B cell (primary cell): ENCODE data around the gene SESN3. TPM values are rescaled to one million over a fixed set of nuclear protein-coding genes. Genes with fewer than 3 reads are reported as not detected.

Source experiments
- ATAC-seq: fragments of 200-7000 bp; cut with Tn5 transposase; one replicate; pipeline ENCODE4 v1.10.0; 2021; ENCODE audit warnings: low read depth, mild to moderate bottlenecking, moderate number of reproducible peaks, moderate library complexity
- CTCF ChIA-PET: fragments of 350-600 bp; sonication (Branson Sonifier 250); formaldehyde crosslinking; loops from one replicate; lab custom pipeline; 2021; ENCODE audit warnings: antibody characterized with exemption, inconsistent platforms; lab: Charles Lee
- POLR2A ChIA-PET: fragments of 350-600 bp; sonication (Branson Sonifier 250); formaldehyde crosslinking; loops from one replicate; lab custom pipeline; 2021; ENCODE audit warnings: antibody characterized with exemption; lab: Charles Lee
- DNase-seq: peaks from one replicate; pipeline ENCODE4 v3.0.0; 2013
- H2AFZ ChIP-seq: 2 replicates; pipeline ENCODE4 v1.6.1; 2012; ENCODE audit warnings: mild to moderate bottlenecking, low read depth, low read length; ENCODE audit not compliant: insufficient read depth, poor library complexity, severe bottlenecking
- H3K27ac ChIP-seq, 2 donors: 1 replicate in 1 of 2; 2 replicates in 1 of 2; pipeline ENCODE4 v1.5.1; 2012 to 2013; ENCODE audit warnings: low read length in 2 of 2, mild to moderate bottlenecking in 2 of 2, moderate library complexity in 1 of 2
- H3K27me3 ChIP-seq, 4 experiments: fragments of 200-600 bp in 1 of 4; sonication (generic) in 1 of 4; replicated peaks in 1 of 4; 1 replicate in 2 of 4; 2 replicates in 2 of 4; pipeline versions ENCODE4 v1.6.1 to v1.7.0; 2013 to 2016; ENCODE audit warnings: low read length in 3 of 4, mild to moderate bottlenecking in 2 of 4, mixed read lengths in 1 of 4, moderate library complexity in 1 of 4; ENCODE audit not compliant: insufficient read depth in 4 of 4, control insufficient read depth in 3 of 4; ENCODE audit errors: control extremely low read depth in 1 of 4
- H3K36me3 ChIP-seq, 2 experiments: replicated peaks in 1 of 2; 1 replicate in 1 of 2; 2 replicates in 1 of 2; pipeline versions ENCODE4 v1.6.1 to v1.7.1; 2013; ENCODE audit warnings: low read length in 1 of 2; ENCODE audit not compliant: insufficient read depth in 2 of 2, control insufficient read depth in 1 of 2; ENCODE audit errors: control extremely low read depth in 1 of 2, extremely low read depth in 1 of 2
- H3K4me1 ChIP-seq, 2 donors: fragments of 200-600 bp in 1 of 2; sonication (generic) in 1 of 2; 1 replicate in 1 of 2; 2 replicates in 1 of 2; pipeline versions ENCODE4 v1.5.1 to v1.6.1; 2013 to 2017; ENCODE audit warnings: low read length in 2 of 2; ENCODE audit not compliant: control insufficient read depth in 2 of 2, insufficient read depth in 2 of 2
- H3K4me2 ChIP-seq: replicated peaks from 2 replicates; pipeline ENCODE3; 2012; ENCODE audit warnings: mild to moderate bottlenecking, low read depth, low read length; ENCODE audit not compliant: poor library complexity, severe bottlenecking
- H3K4me3 ChIP-seq, 5 experiments: fragments of 200-600 bp in 1 of 5; sonication (generic) in 1 of 5; 1 replicate in 3 of 5; 2 replicates in 2 of 5; pipeline versions ENCODE4 v1.5.1 to v1.7.0; 2011 to 2016; ENCODE audit warnings: low read length in 4 of 5, mild to moderate bottlenecking in 4 of 5, low read depth in 2 of 5, control low read depth in 1 of 5, moderate library complexity in 1 of 5; ENCODE audit not compliant: insufficient read depth in 1 of 5; ENCODE audit errors: control extremely low read depth in 1 of 5, extremely low read depth in 1 of 5
- H3K79me2 ChIP-seq: fragments of 200-600 bp; sonication (generic); one replicate; pipeline ENCODE4 v1.6.0; 2016; ENCODE audit warnings: low read length; ENCODE audit not compliant: control insufficient read depth, insufficient read depth
- H3K9ac ChIP-seq: fragments of 200-600 bp; sonication (generic); 2 replicates; pipeline ENCODE4 v1.6.1; 2017; ENCODE audit warnings: mild to moderate bottlenecking, low read length, moderate library complexity
- H3K9me3 ChIP-seq, 3 donors: one replicate each; pipeline versions ENCODE4 v1.6.1 to v1.7.1; 2013; ENCODE audit warnings: low read length in 2 of 3; ENCODE audit not compliant: control insufficient read depth in 2 of 3, insufficient read depth in 1 of 3; ENCODE audit errors: control extremely low read depth in 1 of 3
- H4K20me1 ChIP-seq: 2 replicates; pipeline ENCODE4 v1.6.0; 2012; ENCODE audit warnings: mild to moderate bottlenecking, low read length; ENCODE audit not compliant: insufficient read depth, control insufficient read depth, poor library complexity, severe bottlenecking
- H3K27ac Mint-ChIP-seq: one replicate; pipeline ENCODE4 v1.8.0; 2021; ENCODE audit warnings: mixed read lengths
- H3K27me3 Mint-ChIP-seq: one replicate; pipeline ENCODE4 v1.8.0; 2021; ENCODE audit warnings: mixed read lengths
- H3K4me1 Mint-ChIP-seq: one replicate; pipeline ENCODE4 v1.8.0; 2021; ENCODE audit warnings: mixed read lengths
- H3K4me3 Mint-ChIP-seq: one replicate; pipeline ENCODE4 v1.8.0; 2021; ENCODE audit warnings: mixed read lengths
- H3K9me3 Mint-ChIP-seq: one replicate; pipeline ENCODE4 v1.8.0; 2022; ENCODE audit warnings: mixed read lengths; ENCODE audit not compliant: insufficient read depth
- EZH2 ChIP-seq: IDR thresholded peaks from 2 replicates; pipeline ENCODE4 v1.6.1; 2012; ENCODE audit warnings: borderline replicate concordance, low read depth, mild to moderate bottlenecking, moderate library complexity, low read length; ENCODE audit not compliant: insufficient read depth, poor library complexity, severe bottlenecking
- WGBS: methylation state at CpG from one replicate; pipeline ENCODE4 v1.1.5; 2013; ENCODE audit warnings: missing lambda C conversion rate; ENCODE audit not compliant: insufficient coverage; 5-methylcytosine and 5-hydroxymethylcytosine counted together
- intact Hi-C: fragments of 100-400 bp; cut with micrococcal nuclease; formaldehyde crosslinking; loops from one replicate; pipeline ENCODE4 v1.10.0; 2022
- polyA plus RNA-seq: library from polyadenylated mRNA; depleted of rRNA; stranded (reverse); fragments of >200 nt; gene quantifications from 2 replicates; pipeline ENCODE4 v1.2.3, GENCODE V29; 2012
- total RNA-seq, 2 donors: library from RNA; stranded (reverse); fragments of 120-200 nt in 1 of 2; gene quantifications; 1 replicate in 1 of 2; 2 replicates in 1 of 2; pipeline versions ENCODE4 v1.2.3 to v1.2.4, GENCODE V29; 2013 to 2022
- TF ChIP-seq, protein P1 (sequence below): fragments of 200-600 bp; IDR thresholded peaks from one replicate; pipeline ENCODE4 v1.8.0; 2022; ENCODE audit warnings: antibody characterized with exemption, mild to moderate bottlenecking

SESN3 gene
- total and polyA plus RNA-seq, 2 donors (not counting 1 experiment from before 2014, with no cell fraction given), result 10.1 to 519 TPM

DNA sequence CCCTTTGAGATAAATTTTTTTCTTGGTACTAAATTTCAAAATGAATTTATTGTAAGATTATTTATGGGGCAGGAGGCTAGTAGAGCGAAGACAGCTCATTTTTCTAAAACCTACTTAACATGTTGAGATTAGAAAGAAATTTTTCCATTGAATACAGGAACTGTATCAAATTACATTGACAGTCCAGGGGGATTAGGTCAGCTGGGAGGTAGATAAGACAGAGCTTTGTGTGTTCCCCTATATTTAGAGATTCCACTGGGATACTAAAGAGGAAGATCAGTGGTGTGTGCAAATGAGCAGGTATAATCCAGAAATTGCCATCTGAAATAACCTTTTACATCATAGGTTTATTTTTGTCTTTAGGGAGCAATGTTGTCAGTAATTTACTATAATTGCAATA lies 109.3 kb downstream of the SESN3 start:
- H3K4me2 ChIP-seq, result no peak overlapping the region
- POLR2A ChIA-PET, result no interaction called here
- H3K9me3 ChIP-seq, result peaks cover 0 to 4% (median 0%) of the 10 kb centered on the region in 3 donors
- H3K9ac ChIP-seq, result no peak overlapping the region
- no peaks in the 10 kb centered on the region for H3K9me3 Mint-ChIP-seq
- CTCF ChIA-PET, result interaction anchor here (0.8 kb wide), 1 partner anchor 49 kb away, joined by 3 read pairs; no protein-coding TSS in a partner anchor
- H3K4me1 ChIP-seq, result no peaks in the 10 kb centered on the region
- no peak for DNase-seq
- no peak overlapping the region for H2AFZ ChIP-seq
- no peak overlapping the region for H3K4me3 Mint-ChIP-seq
- H3K4me1 Mint-ChIP-seq, result peaks cover 21% of the 10 kb centered on the region
- H3K36me3 ChIP-seq, result peaks cover 3 to 4% of the 10 kb centered on the region in 2 experiments
- WGBS, result no CpG with 5 or more reads among the region's 1 CpG
- peaks cover 28% of the 10 kb centered on the region for H4K20me1 ChIP-seq
- intact Hi-C loops, result no loop called here
- no peaks in the 10 kb centered on the region for H3K27me3 ChIP-seq
- TF ChIP-seq, protein P1, sequence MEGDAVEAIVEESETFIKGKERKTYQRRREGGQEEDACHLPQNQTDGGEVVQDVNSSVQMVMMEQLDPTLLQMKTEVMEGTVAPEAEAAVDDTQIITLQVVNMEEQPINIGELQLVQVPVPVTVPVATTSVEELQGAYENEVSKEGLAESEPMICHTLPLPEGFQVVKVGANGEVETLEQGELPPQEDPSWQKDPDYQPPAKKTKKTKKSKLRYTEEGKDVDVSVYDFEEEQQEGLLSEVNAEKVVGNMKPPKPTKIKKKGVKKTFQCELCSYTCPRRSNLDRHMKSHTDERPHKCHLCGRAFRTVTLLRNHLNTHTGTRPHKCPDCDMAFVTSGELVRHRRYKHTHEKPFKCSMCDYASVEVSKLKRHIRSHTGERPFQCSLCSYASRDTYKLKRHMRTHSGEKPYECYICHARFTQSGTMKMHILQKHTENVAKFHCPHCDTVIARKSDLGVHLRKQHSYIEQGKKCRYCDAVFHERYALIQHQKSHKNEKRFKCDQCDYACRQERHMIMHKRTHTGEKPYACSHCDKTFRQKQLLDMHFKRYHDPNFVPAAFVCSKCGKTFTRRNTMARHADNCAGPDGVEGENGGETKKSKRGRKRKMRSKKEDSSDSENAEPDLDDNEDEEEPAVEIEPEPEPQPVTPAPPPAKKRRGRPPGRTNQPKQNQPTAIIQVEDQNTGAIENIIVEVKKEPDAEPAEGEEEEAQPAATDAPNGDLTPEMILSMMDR, result no peak
- TF ChIP-seq EZH2, result no peak
- no peak overlapping the region for H3K4me3 ChIP-seq
- no peak for ATAC-seq
- no peak overlapping the region for H3K27ac ChIP-seq
- peaks cover 64% of the 10 kb centered on the region for H3K79me2 ChIP-seq
- no peaks in the 10 kb centered on the region for H3K27me3 Mint-ChIP-seq
- no peak overlapping the region for H3K27ac Mint-ChIP-seq

DNA sequence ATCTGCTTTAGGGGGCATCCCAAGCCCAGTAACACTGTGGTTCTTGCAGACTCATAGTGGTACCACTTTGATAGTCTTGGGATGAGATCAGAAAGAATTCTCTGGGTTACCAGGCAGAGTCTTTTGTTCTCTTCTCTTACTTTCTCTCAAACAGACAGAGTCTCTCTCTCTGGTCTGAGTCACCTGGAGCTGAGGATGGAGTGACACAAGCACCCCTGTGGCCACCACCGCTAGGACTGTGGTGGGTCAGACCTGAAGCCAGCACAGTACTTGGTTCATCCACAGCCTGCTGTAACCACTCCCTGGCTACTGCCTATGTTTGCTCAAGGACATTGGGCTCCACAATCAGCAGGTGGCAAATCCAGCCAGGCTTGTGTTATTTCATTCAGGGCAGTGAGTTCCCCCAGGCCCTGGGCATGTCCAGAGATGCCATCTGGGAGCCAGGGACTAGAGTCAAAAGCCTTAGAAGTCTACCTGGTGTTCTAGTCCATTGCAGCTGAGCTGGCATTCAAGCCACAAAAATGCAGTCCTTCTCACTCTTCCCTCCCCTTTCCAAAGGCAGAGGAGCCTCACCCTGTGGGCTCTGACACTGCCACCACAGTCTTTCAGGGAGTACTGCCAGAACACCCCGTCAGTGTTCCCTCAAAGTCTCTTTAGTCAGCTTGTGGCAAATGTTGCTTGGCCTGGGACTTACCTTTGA lies 111.5 kb downstream of the SESN3 start:
- ChIA-PET POLR2A (no interaction called here), CTCF (no interaction called here)
- Histone ChIP-seq H3K27ac (no peak overlapping the region), H2AFZ (no peak overlapping the region), H3K9me3 (peaks cover 0 to 4% (median 1%) of the 10 kb centered on the region in 3 donors), H3K4me3 (no peak overlapping the region), H3K4me1 (no peaks in the 10 kb centered on the region), H3K79me2 (peaks cover 79% of the 10 kb centered on the region), H3K27me3 (no peaks in the 10 kb centered on the region), H3K9ac (no peak overlapping the region), H4K20me1 (peaks cover 39% of the 10 kb centered on the region), H3K36me3 (peaks cover 0 to 4% of the 10 kb centered on the region in 2 experiments), H3K4me2 (no peak overlapping the region)
- WGBS, result 92% methylated on average over 2 of the region's 2 CpGs
- Mint-ChIP-seq H3K4me3 (no peak overlapping the region), H3K27me3 (no peaks in the 10 kb centered on the region), H3K27ac (no peak overlapping the region), H3K4me1 (peaks cover 21% of the 10 kb centered on the region), H3K9me3 (no peaks in the 10 kb centered on the region)
- DNase-seq (no peak), ATAC-seq (no peak)
- no peak for TF ChIP-seq EZH2
- TF ChIP-seq, protein P1, result no peak
- intact Hi-C loops, result no loop called here
